HG03439 (cell line): ENCODE measurements around the gene MPPED2.

Source experiments
- ATAC-seq: cut with Tn5 transposase; IDR thresholded peaks from one replicate; pipeline ENCODE4 v1.9.1; 2021; ENCODE audit warnings: mild to moderate bottlenecking, moderate library complexity; ENCODE audit not compliant: unreplicated experiment

MPPED2 gene

GRCh38 chr11:30535818-30536217 lies 50.3 kb downstream of the MPPED2 start:
- no peak for ATAC-seq

GRCh38 chr11:30533445-30533947 lies 52.7 kb downstream of the MPPED2 start:
- no peak for ATAC-seq

- ATAC-seq, result no peak
Measured at GRCh38 chr11:30527566-30527965, 58.6 kb downstream of the MPPED2 start.

GRCh38 chr11:30526558-30526957 lies 59.6 kb downstream of the MPPED2 start:
- no peak for ATAC-seq

GRCh38 chr11:30522536-30523243 lies 63.5 kb downstream of the MPPED2 start:
- no peak for ATAC-seq

GRCh38 chr11:30521297-30522071 lies 64.7 kb downstream of the MPPED2 start:
- no peak for ATAC-seq

- no peak for ATAC-seq
Measured at GRCh38 chr11:30513087-30513486, 73.1 kb downstream of the MPPED2 start.

- no peak for ATAC-seq
Measured at GRCh38 chr11:30511408-30511807, 74.7 kb downstream of the MPPED2 start.

- ATAC-seq, result no peak
Measured at GRCh38 chr11:30510750-30511149, 75.4 kb downstream of the MPPED2 start.

GRCh38 chr11:30509364-30509763 lies 76.8 kb downstream of the MPPED2 start:
- no peak for ATAC-seq

GRCh38 chr11:30508594-30508993 lies 77.6 kb downstream of the MPPED2 start:
- no peak for ATAC-seq

- no peak for ATAC-seq
Measured at GRCh38 chr11:30505603-30506002, 80.5 kb downstream of the MPPED2 start.

GRCh38 chr11:30504468-30504867 lies 81.7 kb downstream of the MPPED2 start:
- ATAC-seq, result no peak

- ATAC-seq, result no peak
Measured at GRCh38 chr11:30503156-30503555, 83.0 kb downstream of the MPPED2 start.

GRCh38 chr11:30502305-30502704 lies 83.8 kb downstream of the MPPED2 start:
- ATAC-seq, result no peak

- ATAC-seq, result no peak
Measured at GRCh38 chr11:30501744-30502143, 84.4 kb downstream of the MPPED2 start.

GRCh38 chr11:30499940-30500339 lies 86.2 kb downstream of the MPPED2 start:
- no peak for ATAC-seq

GRCh38 chr11:30497600-30497999 lies 88.6 kb downstream of the MPPED2 start:
- ATAC-seq, result no peak

- ATAC-seq, result no peak
Measured at GRCh38 chr11:30496935-30497334, 89.2 kb downstream of the MPPED2 start.

- no peak for ATAC-seq
Measured at GRCh38 chr11:30495437-30495836, 90.7 kb downstream of the MPPED2 start.

GRCh38 chr11:30489511-30489910 lies 96.6 kb downstream of the MPPED2 start:
- no peak for ATAC-seq

- ATAC-seq, result no peak
Measured at GRCh38 chr11:30489076-30489475, 97.1 kb downstream of the MPPED2 start.
